Right renal cortex interstitium (tissue), 3 donors: Measurements from ENCODE around the gene IRF2. TPM values are rescaled to one million over a fixed set of nuclear protein-coding genes. Genes with fewer than 3 reads are reported as not detected.

Experiments used
- DNase-seq, 3 donors: peaks; one replicate each; pipeline ENCODE4 v3.0.0-alpha.2; 2013; ENCODE audit warnings: low read depth in 3 of 3, low spot score in 2 of 3
- polyA plus RNA-seq, 3 donors: library from polyadenylated mRNA; unstranded; fragments of 120-200 nt; gene quantifications; one replicate each; pipeline ENCODE4 v1.2.1, GENCODE V29; 2013; ENCODE audit not compliant: insufficient read length in 3 of 3

IRF2 gene
- polyA plus RNA-seq, 3 donors, result 35.6 to 42.4 (median 37.9) TPM

GRCh38 chr4:184475096-184475461, 729 bp upstream of the IRF2 start:
- DNase-seq, result peak in 1 of 3 donors; percentile 44

GRCh38 chr4:184473499-184474262, 669 bp downstream of the IRF2 start:
- peak in 2 of 3 donors; percentile 21 to 29 for DNase-seq

GRCh38 chr4:184472614-184473498, 1.5 kb downstream of the IRF2 start:
- peak in 2 of 3 donors; percentile 36 to 49 for DNase-seq

- no peak for DNase-seq
These were observed 2.3 kb downstream of the IRF2 start for GRCh38 chr4:184471881-184472613.

- DNase-seq, result no peak
These were observed 3.6 kb downstream of the IRF2 start for GRCh38 chr4:184470785-184471110.

GRCh38 chr4:184466634-184467033, 7.7 kb downstream of the IRF2 start:
- no peak for DNase-seq

- no peak for DNase-seq
These were observed 9.4 kb downstream of the IRF2 start for GRCh38 chr4:184464759-184465454.

GRCh38 chr4:184463856-184464255, 10.5 kb downstream of the IRF2 start:
- no peak for DNase-seq

- no peak for DNase-seq
These were observed 11.2 kb downstream of the IRF2 start for GRCh38 chr4:184463158-184463557.

- no peak for DNase-seq
These were observed 11.6 kb downstream of the IRF2 start for GRCh38 chr4:184462724-184463123.

GRCh38 chr4:184461711-184462441, 12.5 kb downstream of the IRF2 start:
- no peak for DNase-seq

- no peak for DNase-seq
These were observed 13.7 kb downstream of the IRF2 start for GRCh38 chr4:184460499-184461285.

- DNase-seq, result no peak
These were observed 14.9 kb downstream of the IRF2 start for GRCh38 chr4:184459413-184459812.

GRCh38 chr4:184457535-184458249, 16.7 kb downstream of the IRF2 start:
- DNase-seq, result no peak

- DNase-seq, result no peak
These were observed 18.0 kb downstream of the IRF2 start for GRCh38 chr4:184456337-184456736.

- DNase-seq, result no peak
These were observed 19.1 kb downstream of the IRF2 start for GRCh38 chr4:184455299-184455698.

- no peak for DNase-seq
These were observed 20.8 kb downstream of the IRF2 start for GRCh38 chr4:184453365-184454160.

- no peak for DNase-seq
These were observed 21.6 kb downstream of the IRF2 start for GRCh38 chr4:184452740-184453139.
